HCT116 (cell line): ENCODE data around the gene ASAP3. TPM values are rescaled to one million over a fixed set of nuclear protein-coding genes. Genes with fewer than 3 reads are reported as not detected.

ENCODE experiments used
- ATAC-seq: fragments of 200-7000 bp; cut with Tn5 transposase; 2 replicates; pipeline ENCODE4 v1.9.1; 2020; ENCODE audit warnings: mild to moderate bottlenecking, moderate library complexity
- BruUV-seq: library from RNA; stranded (reverse); fragments of 400-500 nt; replicated peaks from 2 replicates; lab custom pipeline; 2021; lab: Mats Ljungman, UMichigan
- CTCF ChIA-PET: fragments of 300-600 bp; sonication (Branson Sonifier 250); formaldehyde crosslinking; loops from one replicate; lab custom pipeline; 2021; ENCODE audit warnings: antibody characterized with exemption; lab: Charles Lee
- POLR2A ChIA-PET: fragments of 300-600, 350-600 bp; sonication (Branson Sonifier 250); formaldehyde crosslinking; loops from one replicate; lab custom pipeline; 2021; ENCODE audit warnings: antibody characterized with exemption; lab: Charles Lee
- RAD21 ChIA-PET, 2 experiments: fragments of 300-600 bp; sonication (Branson Sonifier 250); formaldehyde crosslinking; loops; one replicate each; lab custom pipeline; 2023; ENCODE audit warnings: low total read pairs in 2 of 2; ENCODE audit not compliant: uncharacterized antibody in 2 of 2, unreplicated experiment in 2 of 2, low non-redundant PET in 1 of 2; lab: Charles Lee
- DNase-seq: peaks from one replicate; pipeline ENCODE4 v3.0.0-alpha.2; 2010; ENCODE audit warnings: low read depth, low spot score
- H2AFZ ChIP-seq: fragments of 200-600 bp; shearing (Covaris generic), sonication (generic); 2 replicates; pipeline ENCODE4 v1.6.1; 2017; ENCODE audit warnings: low read depth, mixed run types, mixed read lengths, antibody characterized with exemption, low read length; ENCODE audit not compliant: poor library complexity, severe bottlenecking
- H3K27ac ChIP-seq: 2 replicates; pipeline ENCODE4 v1.5.1; 2012; ENCODE audit warnings: low read depth, low read length
- H3K27me3 ChIP-seq: fragments of 200-600 bp; sonication (generic); 2 replicates; pipeline ENCODE4 v1.6.1; 2016; ENCODE audit warnings: mixed run types, low read length, mixed read lengths; ENCODE audit not compliant: insufficient read depth
- H3K36me3 ChIP-seq, 2 experiments: fragments of 200-500 bp in 1 of 2; fragments of 200-600 bp in 1 of 2; sonication (Bioruptor generic) in 1 of 2; sonication (generic) in 1 of 2; 2 replicates each; pipeline versions ENCODE4 v1.5.1 to v1.6.1; 2014 to 2016; ENCODE audit warnings: low read length in 2 of 2, inconsistent platforms in 1 of 2, mixed read lengths in 1 of 2, mixed run types in 1 of 2; ENCODE audit not compliant: insufficient read depth in 2 of 2, control insufficient read depth in 1 of 2
- H3K4me1 ChIP-seq, 2 experiments: fragments of 200-600 bp in 1 of 2; sonication (generic) in 1 of 2; 2 replicates each; pipeline versions ENCODE4 v1.5.1 to v1.6.1; 2012 to 2017; ENCODE audit warnings: low read length in 2 of 2, inconsistent platforms in 1 of 2, mild to moderate bottlenecking in 1 of 2, mixed read lengths in 1 of 2, mixed run types in 1 of 2, moderate library complexity in 1 of 2; ENCODE audit not compliant: insufficient read depth in 2 of 2, control insufficient read depth in 1 of 2
- H3K4me2 ChIP-seq: fragments of 200-600 bp; sonication (generic); 2 replicates; pipeline ENCODE4 v1.6.1; 2017; ENCODE audit warnings: mixed run types, low read length, mixed read lengths
- H3K4me3 ChIP-seq, 2 experiments: fragments of 200-600 bp in 1 of 2; sonication (generic) in 1 of 2; replicated peaks in 1 of 2; 2 replicates each; pipeline ENCODE4 v1.5.1; 2011 to 2016; ENCODE audit warnings: low read length in 2 of 2, control low read depth in 1 of 2, low read depth in 1 of 2, mild to moderate bottlenecking in 1 of 2, mixed read lengths in 1 of 2, mixed run types in 1 of 2
- H3K79me2 ChIP-seq: fragments of 200-600 bp; sonication (generic); 2 replicates; pipeline ENCODE4 v1.6.1; 2017; ENCODE audit warnings: mild to moderate bottlenecking, mixed run types, low read length, moderate library complexity, mixed read lengths; ENCODE audit not compliant: insufficient read depth
- H3K9ac ChIP-seq: fragments of 200-600 bp; sonication (generic); 2 replicates; pipeline ENCODE4 v1.6.1; 2016; ENCODE audit warnings: low read length, mixed read lengths
- H3K9me2 ChIP-seq: fragments of 200-600 bp; sonication (generic), shearing (Covaris generic); 2 replicates; pipeline ENCODE4 v1.6.1; 2017; ENCODE audit warnings: mixed run types, mild to moderate bottlenecking, moderate library complexity; ENCODE audit not compliant: insufficient read depth
- H3K9me3 ChIP-seq, 2 experiments: fragments of 200-500 bp in 1 of 2; fragments of 200-600 bp in 1 of 2; sonication (Bioruptor generic) in 1 of 2; sonication (generic) in 1 of 2; 2 replicates each; pipeline ENCODE4 v1.6.1; 2014 to 2017; ENCODE audit warnings: low read length in 2 of 2, mixed read lengths in 2 of 2, inconsistent platforms in 1 of 2, low read depth in 1 of 2, mild to moderate bottlenecking in 1 of 2, mixed run types in 1 of 2, moderate library complexity in 1 of 2; ENCODE audit not compliant: control insufficient read depth in 1 of 2, insufficient read depth in 1 of 2
- H4K20me1 ChIP-seq: fragments of 200-600 bp; sonication (generic), shearing (Covaris generic); 2 replicates; pipeline ENCODE4 v1.6.1; 2017; ENCODE audit warnings: mixed run types, mild to moderate bottlenecking, moderate library complexity; ENCODE audit not compliant: insufficient read depth
- CBX3 ChIP-seq: IDR thresholded peaks from 2 replicates; pipeline ENCODE4 v1.6.1; 2012; ENCODE audit warnings: low read depth
- EGR1 ChIP-seq: IDR thresholded peaks from 2 replicates; pipeline ENCODE4 v1.6.1; 2012; ENCODE audit warnings: low read depth
- FOSL1 ChIP-seq: IDR thresholded peaks from 2 replicates; pipeline ENCODE4 v1.6.1; 2012; ENCODE audit warnings: low read depth
- JUND ChIP-seq: IDR thresholded peaks from 2 replicates; pipeline ENCODE4 v1.6.1; 2012
- POLR2A ChIP-seq: IDR thresholded peaks from 2 replicates; pipeline ENCODE4 v1.7.0; 2011; ENCODE audit warnings: borderline replicate concordance; ENCODE audit not compliant: insufficient read depth, insufficient read length; ENCODE audit errors: extremely low read depth
- POLR2AphosphoS5 ChIP-seq: IDR thresholded peaks from 2 replicates; pipeline ENCODE4 v1.6.1; 2011; ENCODE audit warnings: mild to moderate bottlenecking, low read depth, low read length, moderate library complexity
- SIN3A ChIP-seq: IDR thresholded peaks from 2 replicates; pipeline ENCODE4 v1.6.1; 2012; ENCODE audit warnings: low read depth
- SP1 ChIP-seq: IDR thresholded peaks from 2 replicates; pipeline ENCODE4 v1.6.1; 2012; ENCODE audit warnings: low read depth
- SRF ChIP-seq: IDR thresholded peaks from 2 replicates; pipeline ENCODE4 v1.6.1; 2012; ENCODE audit warnings: low read depth
- TCF7L2 ChIP-seq: IDR thresholded peaks from 2 replicates; pipeline ENCODE4 v1.7.0; 2011; ENCODE audit warnings: borderline replicate concordance, inconsistent platforms; ENCODE audit not compliant: insufficient read depth, insufficient read length; ENCODE audit errors: extremely low read depth
- ZNF274 ChIP-seq: fragments of 200-500 bp; sonication (Bioruptor generic); IDR thresholded peaks from 2 replicates; pipeline ENCODE4 v1.6.1; 2014; ENCODE audit warnings: mild to moderate bottlenecking, low read depth, low read length, inconsistent platforms
- intact Hi-C: fragments of 100-400 bp; cut with micrococcal nuclease; formaldehyde crosslinking; loops from 2 replicates; pipeline ENCODE4 v1.10.0; 2022
- total RNA-seq: library from RNA; stranded (reverse); gene quantifications from one replicate; pipeline ENCODE4 v1.2.1, GENCODE V29; 2021; ENCODE audit not compliant: unreplicated experiment
- TF ChIP-seq, protein P1 (sequence below): IDR thresholded peaks from 2 replicates; pipeline ENCODE4 v1.6.1; 2011; ENCODE audit warnings: mild to moderate bottlenecking, low read length, moderate library complexity; ENCODE audit not compliant: insufficient replicate concordance; ENCODE audit errors: extremely low read depth
- TF ChIP-seq, protein P2 (sequence below): IDR thresholded peaks from 2 replicates; pipeline ENCODE4 v1.6.1; 2012

Gene ASAP3
- total RNA-seq, 1 experiment from 2014 or later = 19.7 TPM

DNA sequence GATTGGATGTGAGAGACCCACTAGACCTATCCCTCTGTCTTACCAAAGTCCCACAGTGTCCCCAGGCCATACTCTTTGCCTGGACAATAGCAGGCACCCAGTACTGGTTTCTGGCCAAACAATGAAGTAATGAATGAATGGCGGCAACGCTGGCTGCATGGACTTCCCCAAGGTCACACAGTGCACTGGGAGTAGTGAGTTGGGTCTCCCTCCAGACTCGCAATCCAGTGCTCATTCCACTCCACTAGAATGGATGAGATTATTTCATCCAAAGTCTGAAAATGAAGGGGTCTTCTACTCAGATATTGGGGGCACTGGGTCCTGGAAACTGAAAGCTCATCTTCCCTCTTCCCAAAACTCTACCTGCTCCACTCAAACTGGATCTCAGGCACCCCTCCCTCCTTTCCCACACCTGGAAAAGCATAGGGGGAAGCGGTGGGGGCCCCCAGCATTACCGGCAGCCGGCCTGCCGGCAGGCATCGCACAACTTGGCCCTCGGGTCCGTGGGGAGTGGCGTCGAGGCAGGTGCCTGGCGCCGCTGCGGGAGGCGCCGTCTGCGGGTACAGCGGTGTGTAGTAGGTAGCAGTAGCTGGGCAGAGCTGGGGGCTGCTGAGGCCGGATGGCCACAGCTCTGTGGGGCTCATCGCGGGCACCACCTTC lies 46.2 kb upstream of the ASAP3 start:
- Histone ChIP-seq H4K20me1 (no peaks in the 10 kb centered on the region), H3K9me2 (no peaks in the 10 kb centered on the region), H3K27ac (peak overlapping the region; percentile 80), H3K4me2 (peak overlapping the region; percentile 97), H3K27me3 (no peaks in the 10 kb centered on the region), H3K4me3 (peak overlapping the region; percentile 69 to 84), H3K9ac (peak overlapping the region; percentile 91), H3K4me1 (peaks cover 64 to 97% of the 10 kb centered on the region in 2 experiments), H3K9me3 (no peaks in the 10 kb centered on the region), H3K36me3 (peaks cover 0 to 5% of the 10 kb centered on the region in 2 experiments; a peak in 1 of 4 replicates), H2AFZ (no peak overlapping the region), H3K79me2 (peaks cover 45% of the 10 kb centered on the region)
- ChIA-PET CTCF (interaction anchor here (2.6 to 5.3 kb wide), 2 partner anchors 33 to 107 kb away, joined by 10 to 48 read pairs; no protein-coding TSS in a partner anchor), RAD21 (no interaction called here), POLR2A (interaction anchor here (0.7 to 1.7 kb wide), 5 partner anchors 16 to 186 kb away, joined by 3 to 4 read pairs (median 3); partner anchors contain the start of gene HNRNPR)
- ATAC-seq (peak; percentile 28), DNase-seq (no peak)
- no TSS peak for BruUV-seq
- TF ChIP-seq ZNF274 (no peak), SRF (no peak), EGR1 (no peak), JUND (no peak), CBX3 (no peak), SP1 (no peak), FOSL1 (no peak), SIN3A (no peak; the same call in 1 of the 2 replicates), POLR2A (no peak), POLR2AphosphoS5 (no peak), TCF7L2 (no peak)
- TF ChIP-seq, protein P1, sequence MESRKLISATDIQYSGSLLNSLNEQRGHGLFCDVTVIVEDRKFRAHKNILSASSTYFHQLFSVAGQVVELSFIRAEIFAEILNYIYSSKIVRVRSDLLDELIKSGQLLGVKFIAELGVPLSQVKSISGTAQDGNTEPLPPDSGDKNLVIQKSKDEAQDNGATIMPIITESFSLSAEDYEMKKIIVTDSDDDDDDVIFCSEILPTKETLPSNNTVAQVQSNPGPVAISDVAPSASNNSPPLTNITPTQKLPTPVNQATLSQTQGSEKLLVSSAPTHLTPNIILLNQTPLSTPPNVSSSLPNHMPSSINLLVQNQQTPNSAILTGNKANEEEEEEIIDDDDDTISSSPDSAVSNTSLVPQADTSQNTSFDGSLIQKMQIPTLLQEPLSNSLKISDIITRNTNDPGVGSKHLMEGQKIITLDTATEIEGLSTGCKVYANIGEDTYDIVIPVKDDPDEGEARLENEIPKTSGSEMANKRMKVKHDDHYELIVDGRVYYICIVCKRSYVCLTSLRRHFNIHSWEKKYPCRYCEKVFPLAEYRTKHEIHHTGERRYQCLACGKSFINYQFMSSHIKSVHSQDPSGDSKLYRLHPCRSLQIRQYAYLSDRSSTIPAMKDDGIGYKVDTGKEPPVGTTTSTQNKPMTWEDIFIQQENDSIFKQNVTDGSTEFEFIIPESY = no peak
- TF ChIP-seq, protein P2, sequence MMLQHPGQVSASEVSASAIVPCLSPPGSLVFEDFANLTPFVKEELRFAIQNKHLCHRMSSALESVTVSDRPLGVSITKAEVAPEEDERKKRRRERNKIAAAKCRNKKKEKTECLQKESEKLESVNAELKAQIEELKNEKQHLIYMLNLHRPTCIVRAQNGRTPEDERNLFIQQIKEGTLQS = no peak
- intact Hi-C loops = loop anchor here (10.0 kb wide), 2 partner anchors 185 to 315 kb away; partner anchors contain the start of genes HNRNPR and HTR1D
